ENCODE results near the gene SYMPK. TPM values are rescaled to one million over a fixed set of nuclear protein-coding genes. Genes with fewer than 3 reads are reported as not detected.

SYMPK gene
- total RNA-seq, 2 experiments from 2014 or later, result 63.3 to 65.0 TPM

DNA sequence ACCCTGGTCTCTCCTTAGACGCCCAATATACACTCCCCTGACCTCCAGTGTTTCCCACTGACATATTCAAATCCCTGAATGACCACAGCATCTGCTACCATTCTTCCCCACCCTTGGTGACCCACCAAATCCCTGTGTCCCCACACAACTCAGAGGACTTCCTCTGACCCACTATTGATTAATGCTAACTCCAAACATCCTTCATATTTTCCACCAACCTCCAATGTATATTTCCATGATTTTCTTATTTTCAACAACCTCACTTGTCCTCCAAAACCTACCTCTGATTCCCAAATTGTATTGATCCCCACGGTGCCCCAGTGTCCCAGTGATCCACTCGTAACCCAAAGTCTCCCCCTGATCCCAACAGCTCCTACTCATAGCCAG is 69.8 kb downstream of the SYMPK start:
- H3K36me3 Mint-ChIP-seq (ENCODE audit: low read depth), result peaks cover 34% of the 10 kb centered on the region
- no peak for DNase-seq
- H3K4me1 ChIP-seq (ENCODE audit: insufficient read depth, low read length), result peaks cover 30% of the 10 kb centered on the region
- H3K4me1 Mint-ChIP-seq (ENCODE audit: low read depth), result peaks cover 49% of the 10 kb centered on the region
- no peaks in the 10 kb centered on the region for H3K9me3 ChIP-seq (ENCODE audit: control insufficient read depth in 1 of 2, insufficient read depth in 1 of 2, low read length in 2 of 2)
- H3K27ac ChIP-seq (ENCODE audit: low read depth in 1 of 2, low read length in 2 of 2), result no peak overlapping the region
- intact Hi-C loops (cut with DNase I, micrococcal nuclease), result loop anchor here (2.0 to 10.0 kb wide), 2 partner anchors 70 to 202 kb away; partner anchors contain the start of genes CCDC61 (in 1 of the 2) and SYMPK (in 1 of the 2)
- POLR2A ChIA-PET, result interaction anchor here (0.6 to 5.5 kb wide), 7 partner anchors 11 to 159 kb away, joined by 3 to 50 read pairs (median 6); partner anchors contain the start of genes DMPK, FBXO46, RSPH6A and SIX5
- H3K27me3 ChIP-seq (ENCODE audit: control insufficient read depth in 1 of 2, insufficient read depth in 2 of 2, low read length in 2 of 2), result peaks cover 21 to 23% of the 10 kb centered on the region in 2 experiments
- TF ChIP-seq, protein P1, sequence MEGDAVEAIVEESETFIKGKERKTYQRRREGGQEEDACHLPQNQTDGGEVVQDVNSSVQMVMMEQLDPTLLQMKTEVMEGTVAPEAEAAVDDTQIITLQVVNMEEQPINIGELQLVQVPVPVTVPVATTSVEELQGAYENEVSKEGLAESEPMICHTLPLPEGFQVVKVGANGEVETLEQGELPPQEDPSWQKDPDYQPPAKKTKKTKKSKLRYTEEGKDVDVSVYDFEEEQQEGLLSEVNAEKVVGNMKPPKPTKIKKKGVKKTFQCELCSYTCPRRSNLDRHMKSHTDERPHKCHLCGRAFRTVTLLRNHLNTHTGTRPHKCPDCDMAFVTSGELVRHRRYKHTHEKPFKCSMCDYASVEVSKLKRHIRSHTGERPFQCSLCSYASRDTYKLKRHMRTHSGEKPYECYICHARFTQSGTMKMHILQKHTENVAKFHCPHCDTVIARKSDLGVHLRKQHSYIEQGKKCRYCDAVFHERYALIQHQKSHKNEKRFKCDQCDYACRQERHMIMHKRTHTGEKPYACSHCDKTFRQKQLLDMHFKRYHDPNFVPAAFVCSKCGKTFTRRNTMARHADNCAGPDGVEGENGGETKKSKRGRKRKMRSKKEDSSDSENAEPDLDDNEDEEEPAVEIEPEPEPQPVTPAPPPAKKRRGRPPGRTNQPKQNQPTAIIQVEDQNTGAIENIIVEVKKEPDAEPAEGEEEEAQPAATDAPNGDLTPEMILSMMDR (IDR thresholded peaks at IDR 0.05), result no peak
- ATAC-seq (ENCODE audit: poor library complexity), result no peak
- H3K27ac Mint-ChIP-seq, result peak overlapping the region; percentile 81
- H3K36me3 ChIP-seq (ENCODE audit: insufficient read depth, low read length), result peaks cover 18% of the 10 kb centered on the region
- CTCF ChIA-PET, result interaction anchor here (0.9 to 2.3 kb wide), 4 partner anchors 14 to 24 kb away, joined by 4 to 17 read pairs (median 7); no protein-coding TSS in a partner anchor
- no peaks in the 10 kb centered on the region for H3K9me3 Mint-ChIP-seq
- H3K27me3 Mint-ChIP-seq, result peaks cover 33% of the 10 kb centered on the region
- peak overlapping the region; percentile 44 for H3K4me3 ChIP-seq (ENCODE audit: low read length)
- H3K4me3 Mint-ChIP-seq, result peak overlapping the region; percentile 92

- Mint-ChIP-seq H3K9me3 (no peaks in the 10 kb centered on the region), H3K36me3 (ENCODE audit: low read depth) (peaks cover 39% of the 10 kb centered on the region), H3K4me1 (ENCODE audit: low read depth) (peaks cover 52% of the 10 kb centered on the region), H3K4me3 (peak within 1 kb of the TSS; percentile 92), H3K27me3 (peaks cover 32% of the 10 kb centered on the region), H3K27ac (peak within 1 kb of the TSS; percentile 81)
- H3K27ac ChIP-seq (ENCODE audit: low read depth in 1 of 2, low read length in 2 of 2), result no peak within 1 kb of the TSS
- H3K27me3 ChIP-seq (ENCODE audit: control insufficient read depth in 1 of 2, insufficient read depth in 2 of 2, low read length in 2 of 2), result peaks cover 16 to 23% of the 10 kb centered on the region in 2 experiments
- H3K4me1 ChIP-seq (ENCODE audit: insufficient read depth, low read length), result peaks cover 30% of the 10 kb centered on the region
- H3K4me3 ChIP-seq (ENCODE audit: low read length), result peak within 1 kb of the TSS; percentile 55
- ChIA-PET CTCF (interaction anchor here (0.9 to 2.3 kb wide), 4 partner anchors 14 to 25 kb away, joined by 4 to 17 read pairs (median 7); no protein-coding TSS in a partner anchor), POLR2A (interaction anchor here (0.6 to 5.5 kb wide), 8 partner anchors 10 to 160 kb away, joined by 3 to 50 read pairs (median 4); partner anchors contain the start of genes DMPK, FBXO46, RSPH6A and SIX5)
- intact Hi-C loops (cut with DNase I, micrococcal nuclease), result loop anchor here (2.0 to 10.0 kb wide), 2 partner anchors 70 to 202 kb away; partner anchors contain the start of genes CCDC61 (in 1 of the 2) and SYMPK (in 1 of the 2)
- peak; percentile 92 for ATAC-seq (ENCODE audit: poor library complexity)
- H3K36me3 ChIP-seq (ENCODE audit: insufficient read depth, low read length), result peaks cover 19% of the 10 kb centered on the region
- DNase-seq, result peak; percentile 98 to 100 (median 99)
- no peaks in the 10 kb centered on the region for H3K9me3 ChIP-seq (ENCODE audit: control insufficient read depth in 1 of 2, insufficient read depth in 1 of 2, low read length in 2 of 2)
- TF ChIP-seq, protein P1 (IDR thresholded peaks at IDR 0.05), result no peak
Observed at GRCh38 chr19:45792470-45793177, 70.3 kb downstream of the SYMPK start, which contains the start of gene DMWD. TSS of gene DMWD (minus strand) at chr19:45792845. CDS start at chr19:45792756, 89 bp downstream.

- peaks cover 20% of the 10 kb centered on the region for H3K36me3 ChIP-seq (ENCODE audit: insufficient read depth, low read length)
- no peak overlapping the region for H3K27ac ChIP-seq (ENCODE audit: low read depth in 1 of 2, low read length in 2 of 2)
- Mint-ChIP-seq H3K27me3 (peaks cover 31% of the 10 kb centered on the region), H3K36me3 (ENCODE audit: low read depth) (peaks cover 46% of the 10 kb centered on the region), H3K4me3 (peak overlapping the region; percentile 88), H3K27ac (peak overlapping the region; percentile 76), H3K9me3 (no peaks in the 10 kb centered on the region), H3K4me1 (ENCODE audit: low read depth) (peaks cover 52% of the 10 kb centered on the region)
- intact Hi-C loops (cut with DNase I, micrococcal nuclease), result loop anchor here (2.0 to 10.0 kb wide), 2 partner anchors 71 to 203 kb away; partner anchors contain the start of genes CCDC61 (in 1 of the 2) and SYMPK (in 1 of the 2)
- peak overlapping the region; percentile 55 for H3K4me3 ChIP-seq (ENCODE audit: low read length)
- CTCF ChIA-PET, result interaction anchor here (1.5 to 2.3 kb wide), 4 partner anchors 13 to 22 kb away, joined by 5 to 17 read pairs (median 9); no protein-coding TSS in a partner anchor
- peaks cover 13 to 21% of the 10 kb centered on the region in 2 experiments for H3K27me3 ChIP-seq (ENCODE audit: control insufficient read depth in 1 of 2, insufficient read depth in 2 of 2, low read length in 2 of 2)
- no peaks in the 10 kb centered on the region for H3K9me3 ChIP-seq (ENCODE audit: control insufficient read depth in 1 of 2, insufficient read depth in 1 of 2, low read length in 2 of 2)
- DNase-seq, result peak in 3 of 14 experiments; percentile 17 to 50 (median 43)
- no peak for ATAC-seq (ENCODE audit: poor library complexity)
- POLR2A ChIA-PET, result interaction anchor here (0.9 to 5.5 kb wide), 5 partner anchors 13 to 146 kb away, joined by 3 to 50 read pairs (median 3); partner anchors contain the start of genes FBXO46, RSPH6A and SIX5
- TF ChIP-seq, protein P1 (IDR thresholded peaks at IDR 0.05), result no peak
- H3K4me1 ChIP-seq (ENCODE audit: insufficient read depth, low read length), result peaks cover 30% of the 10 kb centered on the region
Observed at GRCh38 chr19:45791744-45792469, 71.0 kb downstream of the SYMPK start.
